22Rv1 (cell line): ENCODE data around the gene MYH9.

Source experiments
- CTCF ChIP-seq: fragments of 450-650 bp; IDR thresholded peaks from 2 replicates; pipeline ENCODE4 v1.5.1; 2017; ENCODE audit warnings: mild to moderate bottlenecking
- ZFX ChIP-seq: fragments of 450-650 bp; IDR thresholded peaks from 2 replicates; pipeline ENCODE4 v1.6.1; 2017; ENCODE audit warnings: antibody characterized with exemption, borderline replicate concordance

DNA sequence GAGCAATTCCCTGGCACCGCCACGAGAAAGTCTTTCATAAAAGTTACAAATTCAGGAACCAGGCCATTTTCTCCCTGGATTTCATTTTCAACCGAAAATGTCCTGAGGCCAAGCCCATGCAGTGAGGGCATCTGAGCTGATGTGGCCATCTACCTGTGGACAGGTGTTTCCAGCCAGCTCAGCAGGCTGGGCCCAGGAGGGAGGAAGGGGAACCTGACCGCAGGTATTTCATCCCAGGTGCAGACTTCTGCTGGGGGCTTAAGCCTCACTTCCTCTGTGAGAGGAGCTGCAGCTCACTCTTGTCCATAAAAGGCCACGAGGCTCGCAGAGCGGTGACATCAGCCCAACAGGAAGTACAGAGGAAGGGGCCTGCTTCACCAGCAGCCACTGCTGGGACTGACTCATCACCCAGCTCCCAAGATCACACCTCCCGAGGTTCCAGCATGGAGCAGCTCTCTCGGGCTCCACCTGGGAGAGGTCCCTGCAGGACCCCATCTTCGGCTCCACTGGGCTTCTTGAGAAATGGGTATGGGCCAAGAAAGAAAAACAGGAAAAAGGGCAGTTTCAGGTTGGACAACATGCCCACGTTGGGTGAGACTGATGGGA lies 56.4 kb downstream of the MYH9 start:
- no peak for TF ChIP-seq CTCF
- TF ChIP-seq ZFX = no peak
